ENCODE data around the gene BPI.
"Not testable (repeated sequence)": the region's sequence is repeated elsewhere in the genome, so short reads cannot be mapped to it uniquely, and the experiment has no call there.

The BPI gene

GRCh38 chr20:38338849-38339520 lies 35.0 kb downstream of the BPI start:
- no peak for DNase-seq

- not testable (repeated sequence) for DNase-seq
These were observed 35.6 kb downstream of the BPI start for GRCh38 chr20:38339521-38339896.

- DNase-seq = no peak
These were observed 36.0 kb downstream of the BPI start for GRCh38 chr20:38339997-38340396.

GRCh38 chr20:38340693-38341092 lies 36.7 kb downstream of the BPI start:
- no peak for DNase-seq

- no peak for DNase-seq
These were observed 38.3 kb downstream of the BPI start for GRCh38 chr20:38342216-38342615.

- no peak for DNase-seq
These were observed 38.9 kb downstream of the BPI start for GRCh38 chr20:38342713-38343310.

- DNase-seq = no peak
These were observed 39.6 kb downstream of the BPI start for GRCh38 chr20:38343311-38344106.

GRCh38 chr20:38344107-38344701 lies 40.2 kb downstream of the BPI start:
- DNase-seq = no peak

GRCh38 chr20:38345643-38346042 lies 41.7 kb downstream of the BPI start:
- DNase-seq = no peak

- DNase-seq = no peak
These were observed 42.3 kb downstream of the BPI start, which contains the start of gene LBP for GRCh38 chr20:38346247-38346651. TSS of gene LBP (plus strand) at chr20:38346482. CDS start at chr20:38346517, 35 bp downstream.

GRCh38 chr20:38346741-38347140 lies 42.8 kb downstream of the BPI start:
- DNase-seq = no peak

GRCh38 chr20:38349856-38350255 lies 45.9 kb downstream of the BPI start:
- no peak for DNase-seq

GRCh38 chr20:38350879-38351775 lies 47.2 kb downstream of the BPI start:
- DNase-seq = no peak

GRCh38 chr20:38353316-38353715 lies 49.4 kb downstream of the BPI start:
- DNase-seq = no peak

GRCh38 chr20:38354227-38354626 lies 50.3 kb downstream of the BPI start:
- no peak for DNase-seq

- no peak for DNase-seq
These were observed 51.4 kb downstream of the BPI start for GRCh38 chr20:38355161-38356012.

- no peak for DNase-seq
These were observed 53.8 kb downstream of the BPI start for GRCh38 chr20:38357653-38358207.

- DNase-seq = no peak
These were observed 54.6 kb downstream of the BPI start for GRCh38 chr20:38358556-38358955.

GRCh38 chr20:38363004-38363747 lies 59.2 kb downstream of the BPI start:
- DNase-seq = no peak

- DNase-seq = no peak
These were observed 65.4 kb downstream of the BPI start for GRCh38 chr20:38369389-38369788.

All from retina (tissue), 1 donor.